ENCODE results near the gene BCR.
"Not testable (repeated sequence)": the region's sequence is repeated elsewhere in the genome, so short reads cannot be mapped to it uniquely, and the experiment has no call there.

The BCR gene

DNA sequence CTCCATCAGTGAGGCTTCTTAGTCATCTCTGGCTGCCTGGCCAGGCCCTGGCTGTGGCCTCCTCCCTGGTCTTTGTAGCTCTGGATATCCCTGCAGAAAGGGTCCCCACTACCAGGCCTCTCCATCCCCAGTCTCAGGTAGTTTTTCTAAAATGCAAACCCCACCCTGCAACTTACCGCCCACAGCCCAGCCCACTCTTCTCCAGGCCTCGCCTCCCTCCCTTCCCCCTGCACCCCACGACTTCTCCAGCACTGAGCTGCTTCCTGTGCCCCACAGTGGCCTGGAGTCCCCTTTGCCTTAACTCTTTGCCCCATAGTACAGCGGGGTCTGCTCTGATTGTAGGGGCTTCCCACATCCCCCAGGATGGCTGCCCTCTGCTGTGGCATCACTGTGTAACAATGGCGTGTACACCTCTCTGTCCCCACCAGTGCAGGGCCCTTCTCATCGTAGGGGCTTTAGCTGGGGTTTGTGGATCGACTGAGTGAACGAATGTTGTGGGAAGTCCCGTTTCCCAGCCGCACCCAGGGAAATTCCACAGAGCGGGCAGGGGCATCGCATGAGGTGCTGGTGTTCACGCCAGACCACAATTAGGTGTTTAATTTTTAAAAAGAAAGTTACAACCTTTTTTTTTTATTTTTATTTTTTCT, 111.6 kb downstream of the BCR start:
- H3K4me3 ChIP-seq (ENCODE audit: low read depth, low read length), result no peak overlapping the region
- no peak for DNase-seq (ENCODE audit: low read depth)

DNA sequence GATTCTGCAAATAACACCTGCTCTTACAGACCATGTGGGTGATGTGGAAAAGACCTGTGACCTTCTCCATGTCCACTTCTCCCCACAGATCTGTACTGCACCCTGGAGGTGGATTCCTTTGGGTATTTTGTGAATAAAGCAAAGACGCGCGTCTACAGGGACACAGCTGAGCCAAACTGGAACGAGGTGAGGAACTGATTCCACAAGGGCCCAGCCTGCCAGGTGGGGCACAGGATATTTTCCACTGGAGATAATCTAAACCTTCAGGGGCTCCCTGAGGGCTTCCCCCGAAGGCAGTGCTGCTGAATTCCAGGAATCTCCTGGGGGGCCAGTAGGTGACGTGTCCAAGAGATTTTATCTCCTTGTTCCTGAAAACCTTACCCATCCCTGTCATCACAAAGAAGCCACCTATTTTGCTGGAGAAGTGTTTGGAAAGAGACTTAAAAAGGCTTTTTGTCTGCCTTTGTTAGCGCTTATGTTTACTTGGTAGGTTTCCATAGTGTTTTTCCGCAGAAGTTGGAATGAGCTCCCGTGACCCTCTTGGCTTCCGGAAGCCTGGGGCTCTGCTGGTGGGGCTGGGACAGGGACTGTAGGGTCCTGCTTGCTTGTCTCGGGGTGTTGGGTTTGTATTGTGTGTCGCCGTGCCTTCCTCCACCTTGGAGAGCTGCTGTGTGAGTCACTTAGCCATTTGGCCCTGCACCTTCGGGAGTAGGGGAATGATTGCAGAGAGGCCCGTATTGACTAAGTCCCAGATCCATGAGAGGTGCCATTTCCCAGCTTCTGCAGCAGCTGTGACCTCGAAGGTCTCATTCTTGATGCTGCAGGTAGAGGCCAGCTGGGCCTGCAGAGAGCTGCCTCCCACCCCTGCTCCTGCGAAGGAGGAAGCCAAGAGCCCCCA, 112.4 kb downstream of the BCR start:
- H3K4me3 ChIP-seq (ENCODE audit: low read depth, low read length), result no peak overlapping the region
- no peak for DNase-seq (ENCODE audit: low read depth)

DNA sequence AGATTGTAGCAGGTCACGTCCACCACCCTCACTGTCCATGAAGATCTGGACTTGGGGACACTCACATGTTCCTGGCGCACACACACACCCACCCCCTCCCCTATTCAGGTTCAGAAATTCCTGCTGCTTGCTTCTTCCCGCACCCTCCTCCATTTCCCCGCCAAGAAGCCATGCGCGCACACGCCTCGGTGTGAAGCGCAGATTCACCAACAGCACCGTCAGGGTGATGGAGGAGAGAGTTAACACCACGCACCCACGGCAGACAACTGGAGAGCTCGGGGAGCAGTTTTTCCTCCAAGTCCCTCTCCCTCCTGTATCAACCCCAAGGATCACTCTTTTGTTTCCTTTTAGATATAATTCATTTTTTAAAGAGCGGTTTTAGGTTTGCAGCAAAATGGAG, 113.4 kb downstream of the BCR start:
- DNase-seq (ENCODE audit: low read depth), result no peak
- H3K4me3 ChIP-seq (ENCODE audit: low read depth, low read length), result no peak overlapping the region

DNA sequence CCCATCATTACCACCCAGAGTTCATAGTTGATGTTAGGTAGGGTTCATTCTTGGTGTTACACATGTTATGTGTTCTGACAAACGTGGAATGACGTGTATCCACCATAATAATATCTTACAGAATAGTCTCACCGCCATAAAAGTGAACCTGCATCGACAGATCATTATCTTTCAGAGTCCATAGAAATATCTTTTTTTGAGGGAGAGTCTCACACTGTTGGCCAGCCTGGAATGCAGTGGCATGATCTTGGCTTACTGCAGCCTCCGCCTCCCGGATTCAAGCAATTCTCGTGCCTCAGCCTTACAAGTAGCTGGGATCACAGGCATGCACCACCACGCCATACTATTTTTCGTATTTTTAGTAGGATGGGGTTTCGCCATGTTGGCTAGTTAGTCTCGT, 113.9 kb downstream of the BCR start:
- DNase-seq (ENCODE audit: low read depth), result no peak
- no peak overlapping the region for H3K4me3 ChIP-seq (ENCODE audit: low read depth, low read length)

GRCh38 chr22:23300476-23300875, 120.2 kb downstream of the BCR start:
- no peak for DNase-seq (ENCODE audit: low read depth)
- no peak overlapping the region for H3K4me3 ChIP-seq (ENCODE audit: low read depth, low read length)

DNA sequence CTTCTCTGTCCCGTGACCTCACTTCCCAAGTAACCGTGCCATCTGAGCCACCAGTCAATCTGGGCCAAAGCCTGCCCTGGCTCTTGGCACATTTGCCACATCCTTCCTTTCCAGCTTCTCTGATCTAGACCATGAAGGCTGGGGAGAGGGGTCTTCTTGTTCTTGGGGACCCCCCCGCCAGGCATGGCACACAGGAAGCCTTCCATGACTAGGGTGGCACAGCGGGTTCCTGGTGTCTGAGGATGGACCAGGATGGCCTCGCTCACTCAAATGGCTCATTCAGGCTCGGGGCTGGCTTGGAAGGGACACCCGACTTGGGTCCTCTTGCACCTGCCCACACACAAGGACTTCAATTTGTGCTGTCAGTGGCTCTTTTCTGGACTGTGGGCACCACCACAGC, 121.3 kb downstream of the BCR start:
- no peak overlapping the region for H3K4me3 ChIP-seq (ENCODE audit: low read depth, low read length)
- DNase-seq (ENCODE audit: low read depth), result no peak

- no peak for DNase-seq (ENCODE audit: low read depth)
Measured at GRCh38 chr22:23302171-23303002, 122.1 kb downstream of the BCR start.

DNA sequence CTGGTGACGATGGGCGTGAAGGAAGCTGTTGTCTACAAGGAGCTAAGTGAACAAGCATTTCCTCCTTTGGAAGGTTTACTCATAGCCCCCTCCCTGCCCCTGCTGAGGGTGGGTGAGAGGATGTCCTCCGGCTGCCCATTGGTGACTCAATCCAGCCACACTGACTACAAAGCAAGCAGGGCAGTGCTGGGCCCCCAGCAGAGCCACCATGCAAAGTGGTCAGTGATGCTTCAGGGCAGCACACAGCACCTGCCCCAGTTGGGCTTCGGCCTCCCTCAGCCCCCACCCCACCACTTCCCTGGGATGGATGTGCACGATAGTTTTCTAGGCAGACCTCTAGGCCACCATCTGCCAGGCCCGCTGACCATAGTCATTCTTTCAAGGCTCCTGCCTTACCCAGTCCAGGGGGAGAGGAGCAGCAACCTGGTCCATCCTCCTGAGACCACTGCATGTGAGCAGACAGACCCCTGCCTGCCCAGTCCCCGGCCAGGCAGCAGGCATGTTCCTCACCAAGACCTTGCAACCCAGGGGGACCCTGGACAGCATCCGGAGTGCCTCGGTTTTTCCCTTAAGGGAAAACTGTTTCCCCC, 125.1 kb downstream of the BCR start:
- no peak overlapping the region for H3K4me3 ChIP-seq (ENCODE audit: low read depth, low read length)

More at GRCh38 chr22:23302171-23303002, 122.1 kb downstream of the BCR start:
- H3K4me3 ChIP-seq (ENCODE audit: low read depth, low read length), result no peak overlapping the region

DNA sequence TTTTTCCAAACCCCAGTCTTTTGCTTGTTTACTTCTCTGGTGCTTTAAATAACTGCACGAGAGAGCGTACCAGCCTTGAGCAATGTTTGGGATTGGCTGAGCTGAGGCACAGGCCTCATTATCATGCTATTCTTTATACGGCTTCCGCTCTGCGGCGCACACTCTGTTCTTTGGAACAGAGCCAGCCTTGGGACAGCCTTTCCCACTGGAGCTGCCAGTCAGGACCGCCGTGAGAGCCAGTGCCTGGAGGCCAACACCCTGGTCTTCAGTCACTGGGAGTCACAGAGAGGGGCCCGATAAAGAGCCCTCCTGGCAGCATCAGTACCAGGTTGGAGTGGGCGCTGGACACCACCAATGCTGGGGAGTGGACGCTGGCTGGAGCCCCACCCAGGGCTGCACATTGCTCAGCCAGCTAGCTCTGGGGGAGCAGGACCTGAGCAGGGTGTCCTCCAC, 125.6 kb downstream of the BCR start:
- no peak overlapping the region for H3K4me3 ChIP-seq (ENCODE audit: low read depth, low read length)

More for the DNA sequence above, 125.1 kb downstream of the BCR start:
- no peak for DNase-seq (ENCODE audit: low read depth)

DNA sequence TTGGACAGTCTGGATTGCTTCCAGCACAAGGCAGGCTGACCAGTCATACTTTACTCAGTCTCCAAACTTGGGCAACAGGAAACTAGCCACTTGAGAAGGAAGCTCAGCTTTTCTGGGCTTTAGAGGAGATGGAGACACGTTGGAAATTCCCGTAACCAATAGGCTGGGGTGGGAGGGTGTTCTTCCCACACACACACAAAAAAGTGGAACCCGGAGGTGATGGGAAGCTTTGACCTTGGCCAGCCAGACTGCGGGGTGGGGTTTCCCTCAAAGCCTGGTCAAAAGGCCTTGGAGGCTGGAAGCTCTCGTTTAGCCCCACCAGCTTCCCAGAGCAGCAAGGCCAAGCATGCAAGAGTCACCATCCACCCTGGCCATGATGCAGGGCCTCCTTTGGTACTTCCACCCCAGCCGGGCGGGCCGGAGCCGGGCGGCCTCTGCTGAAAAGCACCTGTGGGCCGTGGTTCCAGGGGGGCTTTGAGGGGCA, 126.2 kb downstream of the BCR start:
- H3K4me3 ChIP-seq (ENCODE audit: low read depth, low read length), result no peak overlapping the region
- DNase-seq (ENCODE audit: low read depth), result no peak

More for the DNA sequence above, 125.6 kb downstream of the BCR start:
- DNase-seq (ENCODE audit: low read depth), result no peak

GRCh38 chr22:23306926-23307325, 126.6 kb downstream of the BCR start:
- DNase-seq (ENCODE audit: low read depth), result no peak

DNA sequence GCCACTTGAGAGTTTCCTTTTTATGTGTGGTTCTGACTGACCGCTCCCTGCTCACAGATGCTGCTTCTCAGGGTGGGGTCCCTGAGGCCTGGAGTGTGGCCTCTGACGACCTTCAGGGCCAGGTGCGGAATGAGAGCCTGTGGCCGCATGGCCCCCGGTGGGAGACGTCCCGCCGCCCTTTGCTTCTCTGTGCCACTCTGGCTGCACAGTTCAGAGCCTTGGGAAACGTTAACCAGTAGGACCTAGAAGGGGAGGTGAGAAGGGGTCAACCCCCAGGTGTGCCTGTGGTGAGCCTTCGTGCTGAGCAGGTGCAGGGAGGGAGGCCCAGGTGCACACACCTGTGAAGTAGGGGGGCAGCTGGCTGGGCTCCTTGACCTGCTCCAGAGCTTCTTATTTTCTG, 127.2 kb downstream of the BCR start:
- not testable (repeated sequence) for H3K4me3 ChIP-seq (ENCODE audit: low read depth, low read length); DNase-seq (ENCODE audit: low read depth)

More at GRCh38 chr22:23306926-23307325, 126.6 kb downstream of the BCR start:
- no peak overlapping the region for H3K4me3 ChIP-seq (ENCODE audit: low read depth, low read length)

GRCh38 chr22:23309261-23309660, 129.0 kb downstream of the BCR start:
- not testable (repeated sequence) for DNase-seq (ENCODE audit: low read depth); H3K4me3 ChIP-seq (ENCODE audit: low read depth, low read length)

DNA sequence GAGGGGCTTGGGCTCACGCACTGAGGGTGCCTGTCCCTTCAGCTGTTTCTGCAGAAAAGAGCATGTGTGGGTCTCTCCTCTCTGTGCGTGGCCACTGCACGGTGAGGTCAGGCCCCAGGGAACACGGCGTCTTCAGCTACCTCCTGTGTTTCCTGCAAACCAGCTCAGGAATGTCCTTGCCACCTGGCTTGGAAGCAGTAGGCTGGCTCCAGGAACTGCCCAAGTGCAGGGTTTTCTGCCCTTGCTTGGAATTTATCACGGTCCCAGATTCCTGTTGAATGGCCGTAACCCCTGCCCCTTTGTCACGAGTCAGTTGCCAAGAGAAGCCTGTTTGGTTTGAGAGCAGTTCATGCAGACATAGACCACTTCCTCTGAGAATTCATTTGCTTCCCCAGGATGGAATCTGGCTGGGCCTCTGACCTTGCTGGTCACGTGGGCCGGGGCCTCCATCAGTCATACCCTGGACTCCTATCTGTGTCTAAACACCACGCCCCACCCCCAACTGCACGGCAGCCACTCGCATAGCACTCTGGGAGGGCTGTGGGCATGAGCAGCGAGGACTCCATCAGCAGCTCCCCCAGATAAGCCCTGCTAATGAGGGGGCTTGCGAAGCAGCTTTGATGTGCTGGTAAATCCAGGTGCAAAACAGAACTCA, 130.3 kb downstream of the BCR start:
- not testable (repeated sequence) for DNase-seq (ENCODE audit: low read depth); H3K4me3 ChIP-seq (ENCODE audit: low read depth, low read length)

DNA sequence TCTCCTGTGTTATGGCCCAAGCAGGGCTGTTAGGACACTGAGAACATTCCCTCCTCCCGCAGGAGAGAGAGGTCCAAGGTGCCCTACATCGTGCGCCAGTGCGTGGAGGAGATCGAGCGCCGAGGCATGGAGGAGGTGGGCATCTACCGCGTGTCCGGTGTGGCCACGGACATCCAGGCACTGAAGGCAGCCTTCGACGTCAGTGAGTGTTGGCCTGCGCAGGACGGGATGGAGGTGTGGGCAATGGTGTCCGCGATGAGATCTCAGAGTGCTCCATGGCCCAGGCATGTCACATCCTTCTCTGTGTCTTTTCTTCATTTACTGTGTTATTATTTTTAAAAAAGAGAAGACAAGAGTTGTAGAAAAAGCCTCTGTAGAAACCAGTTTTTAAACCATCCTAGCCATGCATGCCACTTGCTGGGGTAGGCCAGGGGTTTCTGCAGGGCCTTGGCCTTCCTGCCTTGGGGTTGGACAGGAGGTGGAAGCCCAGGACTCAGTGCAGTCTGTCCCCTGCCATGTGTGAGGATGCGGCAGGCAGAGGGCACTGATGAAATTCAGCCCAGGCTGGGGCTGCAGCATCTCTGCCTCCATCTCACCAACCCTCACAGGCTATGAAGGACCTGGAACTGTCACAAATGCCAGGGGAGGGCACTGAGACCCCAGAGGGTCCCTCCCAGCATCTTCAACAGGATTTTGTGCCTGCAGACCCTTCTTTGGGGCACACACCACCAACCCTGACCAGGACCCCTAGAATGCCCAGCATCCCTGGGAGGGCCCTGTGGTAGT, 131.5 kb downstream of the BCR start:
- not testable (repeated sequence) for H3K4me3 ChIP-seq (ENCODE audit: low read depth, low read length); DNase-seq (ENCODE audit: low read depth)

DNA sequence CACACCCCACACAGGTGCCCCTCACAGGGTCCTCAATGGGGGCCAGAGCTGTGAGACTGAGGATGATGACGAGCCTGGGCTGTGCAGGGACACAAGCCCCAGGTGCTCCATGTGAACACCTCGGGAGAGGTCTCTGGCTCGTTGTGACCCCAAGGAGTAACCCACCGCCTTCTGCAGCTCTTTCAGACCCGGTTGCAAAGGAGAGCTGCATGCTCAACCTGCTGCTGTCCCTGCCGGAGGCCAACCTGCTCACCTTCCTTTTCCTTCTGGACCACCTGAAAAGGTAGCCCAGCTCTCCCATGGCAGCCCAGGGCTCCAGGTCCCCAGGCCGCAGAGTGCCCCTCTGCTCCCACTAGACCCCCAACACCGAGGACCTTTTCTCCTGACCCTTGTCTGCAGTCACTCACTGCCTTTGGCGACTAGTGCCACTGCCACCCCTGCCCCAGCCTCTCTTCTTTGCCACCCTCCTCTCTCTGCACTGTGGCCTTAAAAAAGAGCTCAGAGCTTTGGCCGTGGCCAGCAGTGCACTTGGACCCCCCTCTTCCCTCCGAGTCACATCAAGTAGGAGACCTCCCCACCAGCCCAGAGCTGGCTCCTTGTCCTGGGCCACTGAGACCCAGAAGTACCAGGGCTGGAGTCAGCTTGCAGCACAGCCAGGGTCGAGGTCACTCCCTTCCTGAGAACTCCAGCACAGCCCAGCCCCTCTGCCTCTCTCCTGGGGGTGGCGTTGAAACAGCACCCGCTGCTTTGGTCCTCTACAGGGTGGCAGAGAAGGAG, 133.7 kb downstream of the BCR start:
- no peak overlapping the region for H3K4me3 ChIP-seq (ENCODE audit: low read depth, low read length)
- DNase-seq (ENCODE audit: low read depth), result no peak

- no peak overlapping the region for H3K4me3 ChIP-seq (ENCODE audit: low read depth, low read length)
- peak; percentile 24 for DNase-seq (ENCODE audit: low read depth)
Measured at GRCh38 chr22:23315341-23315917, 135.1 kb downstream of the BCR start.

All from skeletal muscle cell (primary cell).